ENCODE results near the gene SBK2. TPM values are rescaled to one million over a fixed set of nuclear protein-coding genes. Genes with fewer than 3 reads are reported as not detected.

Gene SBK2
- polyA plus RNA-seq, 1 of the 3 experiments (the other 2 are of a cell fraction) = 0.20 TPM

- H3K9me3 ChIP-seq = no peaks in the 10 kb centered on the region
- no peak for DNase-seq
- no peak for TF ChIP-seq MEF2A (IDR thresholded peaks at IDR 0.05; ENCODE audit: borderline replicate concordance, low read depth)
- no peak for TF ChIP-seq EP300 (IDR thresholded peaks at IDR 0.05; ENCODE audit: borderline replicate concordance in 1 of 2, low read depth in 1 of 2, low read length in 1 of 2)
- no peak for TF ChIP-seq NFIC (IDR thresholded peaks at IDR 0.05; ENCODE audit: borderline replicate concordance)
- TF ChIP-seq USF1 (IDR thresholded peaks at IDR 0.05; ENCODE audit: borderline replicate concordance, low read depth) = no peak
- TF ChIP-seq RAD21 (IDR thresholded peaks at IDR 0.05; ENCODE audit: low read length) = no peak
- no peak for TF ChIP-seq TCF12 (IDR thresholded peaks at IDR 0.05)
- TF ChIP-seq FOXM1 (IDR thresholded peaks at IDR 0.05; ENCODE audit: low read depth) = no peak
- TF ChIP-seq RXRA (IDR thresholded peaks at IDR 0.05; ENCODE audit: borderline replicate concordance, low read depth) = no peak
- TF ChIP-seq TEAD4 (IDR thresholded peaks at IDR 0.05; ENCODE audit: borderline replicate concordance, insufficient read depth) = no peak
- no peak for TF ChIP-seq MXI1 (IDR thresholded peaks at IDR 0.05; ENCODE audit: low read depth, low read length)
- TF ChIP-seq CHD2 (IDR thresholded peaks at IDR 0.05; ENCODE audit: low read length, partially characterized antibody) = no peak
- no peak for TF ChIP-seq POLR2AphosphoS5 (IDR thresholded peaks at IDR 0.05; ENCODE audit: low read depth, low read length)
- no peak for TF ChIP-seq JUND (IDR thresholded peaks at IDR 0.05)
- no peak for TF ChIP-seq FOXJ3 (CRISPR knock-in tag; IDR thresholded peaks at IDR 0.05)
- no peak for TF ChIP-seq ZBTB33 (IDR thresholded peaks at IDR 0.05; ENCODE audit: borderline replicate concordance, low read depth)
- H4K20me1 ChIP-seq (ENCODE audit: insufficient read depth) = no peaks in the 10 kb centered on the region
- H3K27ac ChIP-seq (ENCODE audit: low read depth in 2 of 2, low read length in 1 of 2) = no peak overlapping the region
- no peaks in the 10 kb centered on the region for H3K36me3 ChIP-seq (replicated peaks in 1 of 2; ENCODE audit: control insufficient read depth in 1 of 2, insufficient read depth in 2 of 2, low read length in 1 of 2)
- no peak overlapping the region for H3K9ac ChIP-seq
- no peak overlapping the region for H3K4me3 ChIP-seq (ENCODE audit: low read depth in 2 of 2, low read length in 1 of 2)
- H3K27me3 ChIP-seq (ENCODE audit: insufficient read depth) = no peaks in the 10 kb centered on the region
- no peaks in the 10 kb centered on the region for H3K4me1 ChIP-seq (ENCODE audit: control insufficient read depth in 1 of 2, insufficient read depth in 2 of 2, low read depth in 1 of 2, low read length in 1 of 2)
- H3K4me2 ChIP-seq = no peak overlapping the region
- POLR2A ChIA-PET = no interaction called here
- H2AFZ ChIP-seq (ENCODE audit: low read depth) = no peak overlapping the region
- H3K79me2 ChIP-seq (ENCODE audit: insufficient read depth) = no peaks in the 10 kb centered on the region
- no peaks in the 10 kb centered on the region for H3K9me2 ChIP-seq
- H3F3A ChIP-seq (replicated peaks; ENCODE audit: insufficient read depth) = no peaks in the 10 kb centered on the region
- CTCF ChIA-PET = interaction anchor here (1.2 kb wide), 1 partner anchor 13 kb away, joined by 3 read pairs; the partner anchor contains the start of gene ZNF579
These were observed 30.9 kb upstream of the SBK2 start for GRCh38 chr19:55567708-55568328.

- H4K20me1 ChIP-seq (ENCODE audit: insufficient read depth) = no peaks in the 10 kb centered on the region
- WGBS (ENCODE audit: low lambda C conversion rate) = 36% methylated on average over 9 of the region's 9 CpGs
- CTCF ChIA-PET = interaction anchor here (1.2 kb wide), 1 partner anchor 14 kb away, joined by 3 read pairs; the partner anchor contains the start of gene ZNF579
These were observed 29.9 kb upstream of the SBK2 start for GRCh38 chr19:55566823-55567222.

More at GRCh38 chr19:55566823-55567222, 29.9 kb upstream of the SBK2 start:
- no peaks in the 10 kb centered on the region for H3K9me3 ChIP-seq
- TF ChIP-seq RAD21 (IDR thresholded peaks at IDR 0.05; ENCODE audit: low read length) = no peak
- TF ChIP-seq REST (IDR thresholded peaks at IDR 0.05; ENCODE audit: low read depth, low read length) = no peak
- TF ChIP-seq ELF1 (IDR thresholded peaks at IDR 0.05) = no peak
- TF ChIP-seq FOSL2 (IDR thresholded peaks at IDR 0.05; ENCODE audit: borderline replicate concordance, low read depth) = no peak
- no peak for TF ChIP-seq TCF12 (IDR thresholded peaks at IDR 0.05)
- TF ChIP-seq USF1 (IDR thresholded peaks at IDR 0.05; ENCODE audit: borderline replicate concordance, low read depth) = no peak
- no peak for TF ChIP-seq TEAD4 (IDR thresholded peaks at IDR 0.05; ENCODE audit: borderline replicate concordance, insufficient read depth)
- TF ChIP-seq FOXJ3 (CRISPR knock-in tag; IDR thresholded peaks at IDR 0.05) = no peak
- no peak for TF ChIP-seq NFIC (IDR thresholded peaks at IDR 0.05; ENCODE audit: borderline replicate concordance)
- TF ChIP-seq, protein P1, sequence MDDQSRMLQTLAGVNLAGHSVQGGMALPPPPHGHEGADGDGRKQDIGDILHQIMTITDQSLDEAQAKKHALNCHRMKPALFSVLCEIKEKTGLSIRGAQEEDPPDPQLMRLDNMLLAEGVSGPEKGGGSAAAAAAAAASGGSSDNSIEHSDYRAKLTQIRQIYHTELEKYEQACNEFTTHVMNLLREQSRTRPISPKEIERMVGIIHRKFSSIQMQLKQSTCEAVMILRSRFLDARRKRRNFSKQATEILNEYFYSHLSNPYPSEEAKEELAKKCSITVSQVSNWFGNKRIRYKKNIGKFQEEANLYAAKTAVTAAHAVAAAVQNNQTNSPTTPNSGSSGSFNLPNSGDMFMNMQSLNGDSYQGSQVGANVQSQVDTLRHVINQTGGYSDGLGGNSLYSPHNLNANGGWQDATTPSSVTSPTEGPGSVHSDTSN (IDR thresholded peaks at IDR 0.05) = no peak
- no peak for TF ChIP-seq EZH2phosphoT487 (IDR thresholded peaks at IDR 0.05; ENCODE audit: borderline replicate concordance, low read depth)
- H3K9ac ChIP-seq = no peak overlapping the region
- H3K4me2 ChIP-seq = no peak overlapping the region
- no peak for DNase-seq
- no peak overlapping the region for H3K27ac ChIP-seq (ENCODE audit: low read depth in 2 of 2, low read length in 1 of 2)
- no peak overlapping the region for H2AFZ ChIP-seq (ENCODE audit: low read depth)
- no peak overlapping the region for H3K4me3 ChIP-seq (ENCODE audit: low read depth in 2 of 2, low read length in 1 of 2)
- no peaks in the 10 kb centered on the region for H3K4me1 ChIP-seq (ENCODE audit: control insufficient read depth in 1 of 2, insufficient read depth in 2 of 2, low read depth in 1 of 2, low read length in 1 of 2)
- H3K9me2 ChIP-seq = no peaks in the 10 kb centered on the region
- H3K36me3 ChIP-seq (replicated peaks in 1 of 2; ENCODE audit: control insufficient read depth in 1 of 2, insufficient read depth in 2 of 2, low read length in 1 of 2) = no peaks in the 10 kb centered on the region
- H3K27me3 ChIP-seq (ENCODE audit: insufficient read depth) = no peaks in the 10 kb centered on the region
- POLR2A ChIA-PET = no interaction called here
- H3K79me2 ChIP-seq (ENCODE audit: insufficient read depth) = no peaks in the 10 kb centered on the region
- no peaks in the 10 kb centered on the region for H3F3A ChIP-seq (replicated peaks; ENCODE audit: insufficient read depth)
